GM06990 (cell line): ENCODE data around the gene MISP.

Source experiments
- DNase-seq: peaks from one replicate; pipeline ENCODE4 v3.0.0-alpha.2; 2011; ENCODE audit not compliant: insufficient read length; ENCODE audit errors: extremely low read depth
- H3K27me3 ChIP-seq: replicated peaks from 2 replicates; pipeline ENCODE4 v1.6.0; 2011; ENCODE audit warnings: low read length; ENCODE audit not compliant: control insufficient read depth, insufficient read depth
- H3K36me3 ChIP-seq: 2 replicates; pipeline ENCODE4 v1.5.1; 2011; ENCODE audit warnings: low read length; ENCODE audit not compliant: control insufficient read depth, insufficient read depth
- H3K4me3 ChIP-seq: replicated peaks from 2 replicates; pipeline ENCODE4 v1.5.1; 2011; ENCODE audit warnings: low read depth, mild to moderate bottlenecking, control low read depth, low read length
- CTCF ChIP-seq: IDR thresholded peaks from 2 replicates; pipeline ENCODE4 v1.5.1; 2011; ENCODE audit warnings: low read length, control low read depth, mild to moderate bottlenecking, inconsistent platforms; ENCODE audit not compliant: insufficient read depth, poor library complexity, severe bottlenecking

The MISP gene

GRCh38 chr19:771332-771785 is 20.4 kb downstream of the MISP start:
- no peak overlapping the region for H3K4me3 ChIP-seq
- DNase-seq = no peak
- H3K36me3 ChIP-seq = no peaks in the 10 kb centered on the region
- H3K27me3 ChIP-seq = no peaks in the 10 kb centered on the region
- peak; percentile 61 for TF ChIP-seq CTCF

- no peaks in the 10 kb centered on the region for H3K36me3 ChIP-seq
- H3K4me3 ChIP-seq = no peak overlapping the region
- no peaks in the 10 kb centered on the region for H3K27me3 ChIP-seq
- no peak for DNase-seq
- no peak for TF ChIP-seq CTCF
Observed at GRCh38 chr19:772063-772462, 21.2 kb downstream of the MISP start.

GRCh38 chr19:772730-773436 is 22.0 kb downstream of the MISP start:
- Histone ChIP-seq H3K4me3 (no peak overlapping the region), H3K27me3 (no peaks in the 10 kb centered on the region), H3K36me3 (no peaks in the 10 kb centered on the region)
- TF ChIP-seq CTCF = no peak
- DNase-seq = no peak

- H3K27me3 ChIP-seq = no peaks in the 10 kb centered on the region
- no peak for TF ChIP-seq CTCF
- H3K4me3 ChIP-seq = no peak overlapping the region
- no peak for DNase-seq
- H3K36me3 ChIP-seq = no peaks in the 10 kb centered on the region
Observed at GRCh38 chr19:776549-776948, 25.6 kb downstream of the MISP start.

GRCh38 chr19:778910-779653 is 28.2 kb downstream of the MISP start:
- TF ChIP-seq CTCF = no peak
- H3K36me3 ChIP-seq = no peaks in the 10 kb centered on the region
- no peaks in the 10 kb centered on the region for H3K27me3 ChIP-seq
- no peak for DNase-seq
- no peak overlapping the region for H3K4me3 ChIP-seq

GRCh38 chr19:780935-781334 is 30.0 kb downstream of the MISP start:
- H3K4me3 ChIP-seq = no peak overlapping the region
- H3K27me3 ChIP-seq = no peaks in the 10 kb centered on the region
- DNase-seq = no peak
- no peak for TF ChIP-seq CTCF
- no peaks in the 10 kb centered on the region for H3K36me3 ChIP-seq
